ENCODE measurements around the gene FKBP14. TPM values are rescaled to one million over a fixed set of nuclear protein-coding genes. Genes with fewer than 3 reads are reported as not detected.
A peak's percentile ranks its signal among the peaks of the same experiment; 100 is the strongest.

The FKBP14 gene
- total RNA-seq, 6 donors from 2014 or later = 4.2 to 13.7 (median 9.5) TPM

- WGBS, 2 donors = 87 to 92% methylated on average over 5 of the region's 5 CpGs
- ATAC-seq (ENCODE audit: low FRiP score in 2 of 2) (no peak), DNase-seq (no peak)
- Histone ChIP-seq H3K4me1 (peaks cover 0 to 6% (median 0%) of the 10 kb centered on the region in 4 donors), H3K27me3 (no peaks in the 10 kb centered on the region), H3K36me3 (peaks cover 0 to 5% (median 1%) of the 10 kb centered on the region in 4 donors), H3K4me3 (no peak overlapping the region), H3K9me3 (no peaks in the 10 kb centered on the region), H3K27ac (no peak overlapping the region)
- TF ChIP-seq POLR2A (IDR thresholded peaks at IDR 0.05) (no peak), POLR2AphosphoS5 (IDR thresholded peaks at IDR 0.05) (no peak), CTCF (IDR thresholded peaks at IDR 0.05) (no peak), EP300 (IDR thresholded peaks at IDR 0.05) (no peak)
Observed at GRCh38 chr7:30069096-30069867, 42.8 kb upstream of the FKBP14 start.

- Histone ChIP-seq H3K27me3 (no peaks in the 10 kb centered on the region), H3K9me3 (no peaks in the 10 kb centered on the region), H3K4me3 (no peak overlapping the region), H3K36me3 (peaks cover 0 to 15% (median 1%) of the 10 kb centered on the region in 4 donors), H3K4me1 (peaks cover 0 to 6% (median 0%) of the 10 kb centered on the region in 4 donors), H3K27ac (no peak overlapping the region)
- ATAC-seq (ENCODE audit: low FRiP score in 2 of 2) (peak; percentile 66 to 96), DNase-seq (no peak)
- TF ChIP-seq POLR2AphosphoS5 (IDR thresholded peaks at IDR 0.05) (peak in 1 of 2 donors; percentile 16), POLR2A (IDR thresholded peaks at IDR 0.05) (no peak), EP300 (IDR thresholded peaks at IDR 0.05) (peak in 1 of 4 donors; percentile 37)
Observed at GRCh38 chr7:30068117-30068516, 41.6 kb upstream of the FKBP14 start.

GRCh38 chr7:30066687-30067086, 40.2 kb upstream of the FKBP14 start:
- 96 to 100% methylated on average over 1 of the region's 1 CpG for WGBS, 2 donors
- H3K27ac ChIP-seq = no peak overlapping the region
- H3K36me3 ChIP-seq = peaks cover 0 to 16% (median 1%) of the 10 kb centered on the region in 4 donors

GRCh38 chr7:30065746-30066145, 39.2 kb upstream of the FKBP14 start:
- ATAC-seq (ENCODE audit: low FRiP score in 2 of 2) (no peak), DNase-seq (no peak)
- 91 to 95% methylated on average over 3 of the region's 3 CpGs for WGBS, 2 donors
- no peak for TF ChIP-seq EP300 (IDR thresholded peaks at IDR 0.05)
- TF ChIP-seq POLR2AphosphoS5 (IDR thresholded peaks at IDR 0.05) = no peak
- no peak for TF ChIP-seq POLR2A (IDR thresholded peaks at IDR 0.05)
- no peak for TF ChIP-seq CTCF (IDR thresholded peaks at IDR 0.05)
- H3K36me3 ChIP-seq = peaks cover 0 to 12% (median 0%) of the 10 kb centered on the region in 4 donors
- no peak overlapping the region for H3K4me3 ChIP-seq
- H3K9me3 ChIP-seq = no peaks in the 10 kb centered on the region
- H3K27ac ChIP-seq = no peak overlapping the region
- no peaks in the 10 kb centered on the region for H3K27me3 ChIP-seq
- peaks cover 0 to 6% (median 0%) of the 10 kb centered on the region in 4 donors for H3K4me1 ChIP-seq

More at GRCh38 chr7:30066687-30067086, 40.2 kb upstream of the FKBP14 start:
- peaks cover 0 to 6% (median 0%) of the 10 kb centered on the region in 4 donors for H3K4me1 ChIP-seq
- DNase-seq = no peak
- H3K4me3 ChIP-seq = no peak overlapping the region
- no peak for TF ChIP-seq POLR2AphosphoS5 (IDR thresholded peaks at IDR 0.05)
- no peak for TF ChIP-seq CTCF (IDR thresholded peaks at IDR 0.05)
- no peak for TF ChIP-seq POLR2A (IDR thresholded peaks at IDR 0.05)
- no peak for TF ChIP-seq EP300 (IDR thresholded peaks at IDR 0.05)
- no peak for ATAC-seq (ENCODE audit: low FRiP score in 2 of 2)
- H3K27me3 ChIP-seq = no peaks in the 10 kb centered on the region
- no peaks in the 10 kb centered on the region for H3K9me3 ChIP-seq

GRCh38 chr7:30062587-30062986, 36.1 kb upstream of the FKBP14 start:
- no peaks in the 10 kb centered on the region for H3K27me3 ChIP-seq
- H3K4me1 ChIP-seq = no peaks in the 10 kb centered on the region
- H3K4me3 ChIP-seq = no peak overlapping the region
- no peak for DNase-seq
- no peak overlapping the region for H3K27ac ChIP-seq
- WGBS, 2 donors = 70 to 73% methylated on average over 1 of the region's 1 CpG
- ATAC-seq (ENCODE audit: low FRiP score in 2 of 2) = peak; percentile 65 to 83
- no peaks in the 10 kb centered on the region for H3K9me3 ChIP-seq
- TF ChIP-seq POLR2AphosphoS5 (IDR thresholded peaks at IDR 0.05) (no peak), CTCF (IDR thresholded peaks at IDR 0.05) (peak in 4 of 6 experiments; percentile 20 to 40 (median 38))
- peaks cover 0 to 12% (median 1%) of the 10 kb centered on the region in 4 donors for H3K36me3 ChIP-seq

All from upper lobe of left lung (tissue), 6 donors.